Left ventricle myocardium superior (tissue), 1 donor: Measurements from ENCODE around the gene KIF26A. TPM values are rescaled to one million over a fixed set of nuclear protein-coding genes. Genes with fewer than 3 reads are reported as not detected.

Source experiments
- ATAC-seq: fragments of 200-7000 bp; cut with Tn5 transposase; one replicate; pipeline ENCODE4 v1.9.1; 2020; ENCODE audit warnings: mild to moderate bottlenecking, moderate library complexity
- DNase-seq: peaks from one replicate; pipeline ENCODE4 v3.0.0-alpha.2; 2020
- intact Hi-C: fragments of 100-400 bp; cut with micrococcal nuclease; formaldehyde crosslinking; loops from one replicate; pipeline ENCODE4 v1.11.0; 2022
- total RNA-seq: library from RNA; stranded (reverse); fragmentation: NEBNext Ultra II Directional; extraction: Animal tissue kit (Norgen Biotek cat#: 25700); gene quantifications from one replicate; pipeline ENCODE4 v1.2.1, GENCODE V29; 2021
- donor health status: DM: no; HTN: yes; CAD: no; lungs with severe emphysema.

The KIF26A gene
- total RNA-seq, 1 donor from 2014 or later = 6.0 TPM

DNA sequence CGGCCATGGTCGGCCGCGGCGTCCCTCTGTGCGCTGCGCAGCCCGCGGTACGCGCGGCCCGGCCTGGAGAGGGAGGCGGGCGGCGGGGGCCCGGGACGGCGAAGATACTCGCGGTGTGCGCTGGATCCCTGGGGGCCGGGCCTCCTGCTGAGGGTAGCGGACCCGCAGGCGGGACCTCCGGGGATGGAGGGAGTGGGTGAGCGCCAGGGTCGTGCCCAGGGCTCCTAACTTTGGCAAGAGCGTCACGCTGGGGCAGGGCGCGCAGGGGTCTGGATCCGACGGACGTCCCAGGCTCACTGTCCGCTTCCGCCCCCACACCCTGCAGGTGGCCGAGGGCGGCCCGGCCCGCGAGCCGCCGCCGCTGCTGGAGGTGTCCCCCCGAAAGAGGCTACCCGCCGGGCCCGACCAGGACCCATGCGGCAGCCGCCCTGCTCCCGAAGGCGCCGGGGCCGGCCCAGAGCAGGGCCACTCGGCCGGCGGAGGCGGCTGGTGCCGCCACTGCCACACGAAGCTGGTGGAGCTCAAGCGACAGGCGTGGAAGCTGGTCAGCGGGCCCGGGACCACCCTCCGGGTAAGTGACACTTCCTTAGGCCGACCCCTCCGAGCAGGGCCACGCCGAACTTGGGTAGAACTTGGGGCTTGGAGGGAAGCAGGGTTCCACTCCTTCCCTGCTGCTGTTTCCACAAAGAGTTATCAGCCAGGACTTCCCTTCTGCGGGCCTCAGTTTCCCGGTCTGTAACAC lies 502 bp downstream of the KIF26A start:
- DNase-seq = peak; percentile 35
- ATAC-seq = peak; percentile 1
- intact Hi-C loops = loop anchor here (5.0 to 10.0 kb wide), 2 partner anchors 64 to 423 kb away; no protein-coding TSS in a partner anchor

DNA sequence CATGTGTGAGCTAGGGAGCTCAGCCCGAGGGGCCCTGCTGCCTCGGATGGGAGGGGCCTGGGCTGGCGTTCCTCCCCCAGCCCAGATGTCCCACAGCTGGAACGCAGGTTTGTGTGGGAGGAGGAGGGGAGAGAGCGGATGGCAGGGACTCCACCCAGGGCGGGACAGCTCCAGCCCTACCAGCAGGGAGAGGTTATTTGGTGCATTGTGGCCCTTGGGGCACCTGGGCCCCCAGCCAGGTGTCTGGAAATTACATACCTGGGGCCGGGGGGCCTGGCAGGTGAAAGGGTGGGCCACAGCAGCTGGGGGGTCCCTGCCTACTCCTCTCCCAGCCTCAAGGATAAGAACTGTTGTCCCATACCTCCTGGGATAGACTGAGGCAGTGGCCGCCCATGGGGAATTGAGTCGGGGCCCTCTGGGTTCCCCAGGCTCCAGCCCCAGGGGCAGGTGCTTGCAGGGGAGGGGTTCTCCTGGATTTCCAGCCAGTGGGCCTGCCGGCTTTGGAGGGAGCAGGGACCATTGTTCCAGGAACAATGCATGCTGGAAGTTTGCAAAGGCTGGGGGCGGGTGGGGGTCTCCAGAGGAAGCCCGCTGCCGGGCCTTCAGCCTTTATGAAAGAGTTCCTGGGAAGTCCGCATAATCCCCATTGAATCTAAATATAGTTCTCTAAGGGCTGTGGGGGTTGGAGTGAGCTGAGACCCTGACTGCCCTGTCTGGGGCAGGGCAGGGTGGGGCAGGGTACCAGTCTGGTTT lies 1.2 kb downstream of the KIF26A start:
- no peak for ATAC-seq
- intact Hi-C loops = loop anchor here (5.0 to 10.0 kb wide), 2 partner anchors 65 to 423 kb away; no protein-coding TSS in a partner anchor
- DNase-seq = peak; percentile 38

- ATAC-seq = no peak
- intact Hi-C loops = no loop called here
- peak; percentile 31 for DNase-seq
Measured at GRCh38 chr14:104140213-104140462, 1.8 kb downstream of the KIF26A start.

- ATAC-seq (no peak), DNase-seq (peak; percentile 24)
- intact Hi-C loops = no loop called here
Measured at GRCh38 chr14:104140463-104141331, 2.3 kb downstream of the KIF26A start.

DNA sequence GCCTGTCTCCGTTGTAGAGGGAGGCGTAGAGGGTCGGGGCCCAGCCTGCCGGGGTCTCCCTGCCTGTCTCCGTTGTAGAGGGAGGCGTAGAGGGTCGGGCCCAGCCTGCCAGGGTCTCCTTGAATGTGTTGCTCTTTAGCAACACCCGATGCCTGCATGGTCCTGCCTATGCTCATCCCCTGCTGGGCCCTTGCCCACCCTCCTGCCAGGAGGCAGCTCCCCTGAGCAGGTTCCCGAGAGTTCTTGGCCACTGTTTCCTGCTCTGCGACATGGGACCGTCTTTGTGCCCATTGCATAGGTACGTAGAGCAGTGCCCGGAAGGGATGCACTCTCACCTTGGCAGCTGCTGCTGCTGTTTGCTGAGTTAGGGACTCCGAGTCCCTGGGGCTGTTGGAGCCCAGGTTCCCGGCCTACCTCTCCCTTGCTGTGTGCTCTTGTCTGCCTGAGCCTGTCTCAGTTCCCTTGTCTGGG lies 3.3 kb downstream of the KIF26A start:
- intact Hi-C loops = no loop called here
- ATAC-seq = no peak
- DNase-seq = no peak

GRCh38 chr14:104142136-104142945 lies 4.0 kb downstream of the KIF26A start:
- ATAC-seq (no peak), DNase-seq (peak; percentile 29)
- intact Hi-C loops = no loop called here

- DNase-seq = no peak
- intact Hi-C loops = no loop called here
- ATAC-seq = no peak
Measured at GRCh38 chr14:104142946-104143470, 4.6 kb downstream of the KIF26A start.

DNA sequence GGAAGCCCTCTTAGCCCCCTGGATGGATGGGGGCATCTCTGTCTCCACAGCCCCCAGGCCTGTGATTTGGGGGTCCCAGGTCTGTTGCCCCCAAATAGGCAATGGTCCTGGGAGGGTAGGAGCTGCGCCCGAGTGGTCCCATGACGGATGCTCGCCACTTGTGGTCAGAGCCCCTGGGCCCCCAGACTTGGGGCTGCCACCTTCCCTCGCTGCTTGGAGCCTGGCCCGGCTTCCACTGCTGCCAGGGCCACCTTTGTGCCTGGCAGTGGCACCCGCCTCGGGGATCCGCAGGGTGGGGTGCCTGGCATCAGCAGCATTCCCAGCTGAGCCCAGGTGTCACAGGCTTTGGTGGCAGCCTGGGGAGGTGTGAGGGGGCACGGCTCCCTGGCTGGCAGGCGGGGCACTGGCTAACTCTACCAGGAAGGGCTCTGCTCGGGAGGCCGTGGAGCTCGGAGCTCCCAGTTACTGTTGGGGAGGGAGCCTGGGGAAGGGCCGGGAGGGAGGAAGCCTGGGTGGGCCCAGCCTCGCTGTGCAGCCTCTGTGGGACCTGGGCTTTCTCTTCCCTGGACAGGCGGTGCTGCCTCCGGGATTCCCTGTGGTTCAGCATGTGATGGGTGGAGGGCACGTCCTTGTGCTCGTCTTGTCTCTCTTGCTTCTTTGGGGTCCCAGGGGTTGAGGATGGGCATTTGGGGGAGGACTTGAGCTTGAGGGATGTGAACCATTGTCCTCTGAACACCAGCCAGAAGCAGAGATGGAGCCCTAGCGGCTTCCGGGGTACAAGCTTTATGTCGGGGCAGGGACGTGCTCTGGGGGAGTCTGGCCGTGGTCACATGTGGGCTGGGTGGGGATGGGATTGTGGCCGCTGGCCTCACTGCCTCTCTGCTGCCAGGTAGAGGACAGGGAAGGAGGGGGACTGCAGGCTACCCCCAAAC lies 5.4 kb downstream of the KIF26A start:
- intact Hi-C loops = no loop called here

GRCh38 chr14:104144453-104144790 lies 6.0 kb downstream of the KIF26A start:
- DNase-seq = no peak
- intact Hi-C loops = no loop called here
- ATAC-seq = no peak

More for the DNA sequence above, 5.4 kb downstream of the KIF26A start:
- peak; percentile 26 for DNase-seq
- ATAC-seq = no peak

DNA sequence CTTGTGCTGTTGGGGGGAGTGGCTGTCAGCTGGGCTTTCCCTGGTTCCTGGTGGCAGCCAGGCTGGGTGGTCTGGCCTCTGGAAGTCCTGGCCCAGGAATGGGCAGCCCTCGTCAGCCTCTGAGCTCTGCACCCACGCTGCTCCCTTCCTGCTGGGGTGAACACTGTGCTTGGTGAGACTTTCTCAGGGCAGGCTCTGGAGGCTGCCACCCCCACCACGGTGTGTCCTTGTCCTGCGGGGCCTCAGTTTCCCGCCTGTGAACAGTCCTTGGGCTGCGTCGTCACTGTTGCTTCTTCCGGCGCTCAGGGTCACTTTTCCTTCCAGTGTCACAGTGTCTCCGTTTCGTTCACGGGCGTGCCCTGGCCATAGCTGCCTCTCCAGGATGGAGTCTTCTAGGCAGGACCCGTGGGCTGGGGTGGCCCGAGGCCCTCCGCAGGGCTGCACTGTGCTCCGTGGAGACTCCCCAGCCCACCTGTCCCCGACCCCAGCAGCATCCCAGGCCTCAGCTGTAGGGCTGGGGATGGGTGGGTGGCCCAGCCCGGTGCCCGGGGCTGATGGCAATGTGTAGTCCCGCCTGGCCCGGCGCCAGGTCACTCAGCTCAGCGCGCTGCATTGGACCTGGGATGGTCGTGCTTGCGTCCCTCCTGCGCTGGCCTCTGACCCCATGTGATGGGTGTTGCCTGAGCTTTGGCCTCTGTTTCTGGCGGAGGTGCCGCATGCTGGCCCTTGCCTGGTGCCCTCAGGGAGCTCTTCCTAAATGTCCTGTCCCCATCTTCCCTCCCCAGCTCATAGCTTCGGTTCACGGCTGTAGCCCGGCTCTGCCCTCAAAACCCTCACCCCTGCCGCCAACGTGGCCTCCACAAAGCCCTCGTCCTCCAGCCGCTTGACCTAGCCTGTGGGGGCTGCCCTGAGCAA lies 6.8 kb downstream of the KIF26A start:
- intact Hi-C loops = no loop called here
- no peak for ATAC-seq
- peak; percentile 33 for DNase-seq

- DNase-seq (peak; percentile 23), ATAC-seq (no peak)
- intact Hi-C loops = no loop called here
Measured at GRCh38 chr14:104145826-104146601, 7.6 kb downstream of the KIF26A start.

GRCh38 chr14:104146651-104147345 lies 8.4 kb downstream of the KIF26A start:
- intact Hi-C loops = no loop called here
- no peak for DNase-seq
- no peak for ATAC-seq

DNA sequence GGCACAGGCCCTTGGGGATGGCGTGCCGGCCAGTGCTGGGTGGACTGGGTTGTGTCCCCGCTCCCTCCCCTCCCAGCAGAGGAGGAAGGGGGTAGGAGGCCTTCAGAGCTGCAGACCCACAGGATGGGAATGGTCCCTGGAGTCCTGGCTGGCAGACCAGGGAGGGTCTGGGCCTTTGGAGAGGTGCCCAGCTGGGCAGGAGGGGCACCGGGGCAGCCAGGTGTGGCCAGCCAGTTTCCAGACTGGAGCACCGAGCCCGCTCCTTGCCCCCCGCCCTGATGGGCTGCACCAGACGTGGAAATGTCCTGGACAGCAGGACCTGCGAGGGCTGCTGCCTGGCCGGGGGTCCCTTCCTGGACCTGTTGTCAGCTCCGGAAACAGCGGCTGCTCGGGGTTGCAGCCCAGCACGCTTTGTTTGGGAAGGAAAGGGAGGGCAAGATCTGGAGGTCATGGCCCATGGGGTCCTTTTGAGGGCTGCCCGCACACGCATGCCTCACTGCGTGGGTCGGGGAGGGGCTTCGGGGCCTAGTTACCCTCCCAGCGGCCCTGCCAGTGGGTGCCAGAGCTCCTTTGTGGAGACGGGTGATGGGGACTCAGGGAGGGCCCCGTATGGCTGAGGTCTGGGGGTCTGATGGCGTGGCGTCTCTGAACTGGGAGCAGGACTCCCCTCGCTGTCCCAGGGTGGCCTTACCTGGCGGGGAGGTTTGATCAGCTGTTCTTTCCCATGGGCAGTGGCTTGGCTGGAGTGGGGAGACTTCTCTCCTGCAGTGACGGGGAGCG lies 9.1 kb downstream of the KIF26A start:
- peak; percentile 38 for DNase-seq
- intact Hi-C loops = no loop called here
- no peak for ATAC-seq

DNA sequence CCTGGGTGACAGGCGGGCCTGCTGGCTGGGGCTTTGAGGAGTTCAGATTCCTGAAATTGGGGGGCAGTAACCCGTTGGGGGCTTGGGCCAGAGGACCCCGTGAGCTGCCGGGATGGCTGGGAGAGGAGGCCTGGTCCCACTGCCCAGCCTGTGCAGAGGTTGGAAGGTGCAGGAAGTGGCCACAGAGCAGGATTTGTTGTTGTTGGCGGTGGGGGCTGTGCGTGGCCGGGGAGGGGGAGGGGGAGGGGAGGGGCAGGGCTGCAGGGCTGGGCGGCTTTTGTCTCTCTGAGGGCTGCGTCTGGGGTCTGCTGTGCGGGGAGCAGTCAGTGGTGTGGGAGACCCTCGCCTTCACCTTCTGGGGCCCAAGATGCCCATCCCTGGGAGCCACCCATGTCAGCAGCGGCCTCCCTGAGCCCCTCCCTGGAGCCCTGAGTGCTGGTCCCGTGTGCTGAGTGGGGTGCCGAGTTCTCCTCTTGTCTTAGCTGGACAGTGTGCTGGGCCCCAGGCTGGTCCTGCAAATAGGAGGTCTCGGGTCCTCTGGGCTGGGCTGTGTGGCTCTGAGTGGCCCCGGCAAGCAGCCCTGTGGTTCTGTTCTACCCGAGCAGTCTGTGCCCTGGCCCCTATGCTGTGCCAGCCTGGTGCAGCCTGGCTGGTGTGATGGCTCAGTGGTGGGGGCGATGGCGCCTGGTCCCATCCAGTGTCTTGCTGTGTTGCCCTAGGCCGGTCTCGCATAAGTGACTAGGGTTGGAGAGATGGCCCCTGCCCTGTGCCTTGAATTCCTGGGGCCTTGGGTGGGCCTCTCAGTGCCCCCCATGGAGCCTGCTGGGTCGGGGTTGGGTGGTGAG lies 10.3 kb downstream of the KIF26A start:
- ATAC-seq = no peak
- DNase-seq = peak; percentile 15
- intact Hi-C loops = no loop called here
